Hepatocyte (in vitro differentiated cells): ENCODE data around the gene PIK3AP1.

Experiments used
- EZH2phosphoT487 ChIP-seq: fragments of 200-600 bp; sonication (generic); IDR thresholded peaks from one replicate; pipeline ENCODE4 v1.6.1; 2018; ENCODE audit warnings: antibody characterized with exemption, mild to moderate bottlenecking, low read depth, moderate library complexity; ENCODE audit not compliant: unreplicated experiment, severe bottlenecking
- TF ChIP-seq, protein P1 (sequence below): fragments of 200-600 bp; sonication (generic); IDR thresholded peaks from 2 replicates; pipeline ENCODE4 v1.5.1; 2016; ENCODE audit warnings: antibody characterized with exemption, mild to moderate bottlenecking; ENCODE audit not compliant: poor library complexity

DNA sequence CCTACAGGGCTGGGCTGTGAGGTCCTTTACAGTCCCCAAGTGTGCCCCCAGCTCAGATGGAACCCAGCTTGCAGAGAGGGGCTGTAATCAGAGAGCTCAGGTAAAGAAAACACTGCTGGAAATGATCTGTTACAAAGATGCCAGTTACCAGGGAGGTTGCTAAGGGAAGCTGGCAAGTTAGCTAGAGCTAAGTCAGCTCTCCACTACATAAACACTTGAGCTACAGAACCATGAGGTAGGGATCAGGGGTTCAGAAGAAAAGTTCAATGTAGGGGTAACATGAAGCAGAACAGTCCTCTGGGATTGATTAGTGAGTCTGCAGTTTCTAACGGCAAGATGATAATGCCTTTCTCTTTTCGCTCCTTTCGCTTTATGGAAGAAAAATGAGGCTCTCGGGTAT lies 80.4 kb downstream of the PIK3AP1 start:
- TF ChIP-seq, protein P1, sequence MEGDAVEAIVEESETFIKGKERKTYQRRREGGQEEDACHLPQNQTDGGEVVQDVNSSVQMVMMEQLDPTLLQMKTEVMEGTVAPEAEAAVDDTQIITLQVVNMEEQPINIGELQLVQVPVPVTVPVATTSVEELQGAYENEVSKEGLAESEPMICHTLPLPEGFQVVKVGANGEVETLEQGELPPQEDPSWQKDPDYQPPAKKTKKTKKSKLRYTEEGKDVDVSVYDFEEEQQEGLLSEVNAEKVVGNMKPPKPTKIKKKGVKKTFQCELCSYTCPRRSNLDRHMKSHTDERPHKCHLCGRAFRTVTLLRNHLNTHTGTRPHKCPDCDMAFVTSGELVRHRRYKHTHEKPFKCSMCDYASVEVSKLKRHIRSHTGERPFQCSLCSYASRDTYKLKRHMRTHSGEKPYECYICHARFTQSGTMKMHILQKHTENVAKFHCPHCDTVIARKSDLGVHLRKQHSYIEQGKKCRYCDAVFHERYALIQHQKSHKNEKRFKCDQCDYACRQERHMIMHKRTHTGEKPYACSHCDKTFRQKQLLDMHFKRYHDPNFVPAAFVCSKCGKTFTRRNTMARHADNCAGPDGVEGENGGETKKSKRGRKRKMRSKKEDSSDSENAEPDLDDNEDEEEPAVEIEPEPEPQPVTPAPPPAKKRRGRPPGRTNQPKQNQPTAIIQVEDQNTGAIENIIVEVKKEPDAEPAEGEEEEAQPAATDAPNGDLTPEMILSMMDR = no peak
- no peak for TF ChIP-seq EZH2phosphoT487
